Measurements from ENCODE around the gene CHRM5. TPM values are rescaled to one million over a fixed set of nuclear protein-coding genes. Genes with fewer than 3 reads are reported as not detected.

Gene CHRM5
- total RNA-seq, 1 experiment from 2014 or later, result not detected

DNA sequence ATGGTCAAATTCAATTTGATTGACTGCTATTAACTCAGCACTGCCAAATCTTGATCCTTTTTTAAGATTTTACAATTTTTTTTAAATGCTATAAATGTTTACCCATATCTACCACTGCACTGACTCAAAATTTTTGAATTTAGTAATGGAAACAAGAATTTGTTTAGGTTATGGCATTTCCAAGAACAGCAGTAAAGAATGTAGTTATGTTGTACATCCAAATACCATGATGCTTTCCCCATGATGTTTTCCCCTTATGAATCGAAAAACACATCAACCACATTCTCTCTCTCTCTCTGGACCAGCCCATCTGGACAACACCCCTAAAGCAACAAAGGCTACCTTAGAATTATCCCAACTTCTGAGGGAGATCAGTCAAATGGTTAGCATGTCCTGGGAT, 14.2 kb downstream of the CHRM5 start:
- TF ChIP-seq SIN3A (IDR thresholded peaks at IDR 0.05; ENCODE audit: borderline replicate concordance, insufficient read depth, low read depth, low read length) (no peak), POLR2AphosphoS5 (IDR thresholded peaks at IDR 0.05; ENCODE audit: low read depth, low read length) (no peak), TCF7L2 (IDR thresholded peaks at IDR 0.05; ENCODE audit: low read depth, low read length) (no peak)
- TF ChIP-seq, protein P1, sequence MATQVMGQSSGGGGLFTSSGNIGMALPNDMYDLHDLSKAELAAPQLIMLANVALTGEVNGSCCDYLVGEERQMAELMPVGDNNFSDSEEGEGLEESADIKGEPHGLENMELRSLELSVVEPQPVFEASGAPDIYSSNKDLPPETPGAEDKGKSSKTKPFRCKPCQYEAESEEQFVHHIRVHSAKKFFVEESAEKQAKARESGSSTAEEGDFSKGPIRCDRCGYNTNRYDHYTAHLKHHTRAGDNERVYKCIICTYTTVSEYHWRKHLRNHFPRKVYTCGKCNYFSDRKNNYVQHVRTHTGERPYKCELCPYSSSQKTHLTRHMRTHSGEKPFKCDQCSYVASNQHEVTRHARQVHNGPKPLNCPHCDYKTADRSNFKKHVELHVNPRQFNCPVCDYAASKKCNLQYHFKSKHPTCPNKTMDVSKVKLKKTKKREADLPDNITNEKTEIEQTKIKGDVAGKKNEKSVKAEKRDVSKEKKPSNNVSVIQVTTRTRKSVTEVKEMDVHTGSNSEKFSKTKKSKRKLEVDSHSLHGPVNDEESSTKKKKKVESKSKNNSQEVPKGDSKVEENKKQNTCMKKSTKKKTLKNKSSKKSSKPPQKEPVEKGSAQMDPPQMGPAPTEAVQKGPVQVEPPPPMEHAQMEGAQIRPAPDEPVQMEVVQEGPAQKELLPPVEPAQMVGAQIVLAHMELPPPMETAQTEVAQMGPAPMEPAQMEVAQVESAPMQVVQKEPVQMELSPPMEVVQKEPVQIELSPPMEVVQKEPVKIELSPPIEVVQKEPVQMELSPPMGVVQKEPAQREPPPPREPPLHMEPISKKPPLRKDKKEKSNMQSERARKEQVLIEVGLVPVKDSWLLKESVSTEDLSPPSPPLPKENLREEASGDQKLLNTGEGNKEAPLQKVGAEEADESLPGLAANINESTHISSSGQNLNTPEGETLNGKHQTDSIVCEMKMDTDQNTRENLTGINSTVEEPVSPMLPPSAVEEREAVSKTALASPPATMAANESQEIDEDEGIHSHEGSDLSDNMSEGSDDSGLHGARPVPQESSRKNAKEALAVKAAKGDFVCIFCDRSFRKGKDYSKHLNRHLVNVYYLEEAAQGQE (IDR thresholded peaks at IDR 0.05; ENCODE audit: insufficient read depth in 1 of 2, low read depth in 2 of 2, low read length in 1 of 2), result no peak
- TF ChIP-seq, protein P2, sequence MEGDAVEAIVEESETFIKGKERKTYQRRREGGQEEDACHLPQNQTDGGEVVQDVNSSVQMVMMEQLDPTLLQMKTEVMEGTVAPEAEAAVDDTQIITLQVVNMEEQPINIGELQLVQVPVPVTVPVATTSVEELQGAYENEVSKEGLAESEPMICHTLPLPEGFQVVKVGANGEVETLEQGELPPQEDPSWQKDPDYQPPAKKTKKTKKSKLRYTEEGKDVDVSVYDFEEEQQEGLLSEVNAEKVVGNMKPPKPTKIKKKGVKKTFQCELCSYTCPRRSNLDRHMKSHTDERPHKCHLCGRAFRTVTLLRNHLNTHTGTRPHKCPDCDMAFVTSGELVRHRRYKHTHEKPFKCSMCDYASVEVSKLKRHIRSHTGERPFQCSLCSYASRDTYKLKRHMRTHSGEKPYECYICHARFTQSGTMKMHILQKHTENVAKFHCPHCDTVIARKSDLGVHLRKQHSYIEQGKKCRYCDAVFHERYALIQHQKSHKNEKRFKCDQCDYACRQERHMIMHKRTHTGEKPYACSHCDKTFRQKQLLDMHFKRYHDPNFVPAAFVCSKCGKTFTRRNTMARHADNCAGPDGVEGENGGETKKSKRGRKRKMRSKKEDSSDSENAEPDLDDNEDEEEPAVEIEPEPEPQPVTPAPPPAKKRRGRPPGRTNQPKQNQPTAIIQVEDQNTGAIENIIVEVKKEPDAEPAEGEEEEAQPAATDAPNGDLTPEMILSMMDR (IDR thresholded peaks at IDR 0.05), result no peak
- Histone ChIP-seq H3K27ac (ENCODE audit: low read length) (no peak overlapping the region), H3K4me1 (ENCODE audit: control insufficient read depth, insufficient read depth, low read length) (no peaks in the 10 kb centered on the region), H3K36me3 (ENCODE audit: control insufficient read depth, insufficient read depth, low read length) (no peaks in the 10 kb centered on the region), H3K27me3 (ENCODE audit: control insufficient read depth, insufficient read depth, low read length) (no peaks in the 10 kb centered on the region), H3K9me3 (ENCODE audit: control insufficient read depth, insufficient read depth, low read depth, low read length) (no peaks in the 10 kb centered on the region), H3K4me3 (ENCODE audit: low read depth in 2 of 2, low read length in 2 of 2) (no peak overlapping the region)
- intact Hi-C loops (cut with micrococcal nuclease; ENCODE audit: unreplicated experiment) (no loop called here), in situ Hi-C loops (cut with HindIII; ENCODE audit: low pct_unique_long_range_greater_than_20kb, low sequenced_read_pairs) (no loop called here)
- ChIA-PET POLR2A (no interaction called here), CTCF (no interaction called here)
- no peak for ATAC-seq
- no TSS peak for BruUV-seq (replicated peaks)
- no peak for DNase-seq (ENCODE audit: low read depth, low spot score)

DNA sequence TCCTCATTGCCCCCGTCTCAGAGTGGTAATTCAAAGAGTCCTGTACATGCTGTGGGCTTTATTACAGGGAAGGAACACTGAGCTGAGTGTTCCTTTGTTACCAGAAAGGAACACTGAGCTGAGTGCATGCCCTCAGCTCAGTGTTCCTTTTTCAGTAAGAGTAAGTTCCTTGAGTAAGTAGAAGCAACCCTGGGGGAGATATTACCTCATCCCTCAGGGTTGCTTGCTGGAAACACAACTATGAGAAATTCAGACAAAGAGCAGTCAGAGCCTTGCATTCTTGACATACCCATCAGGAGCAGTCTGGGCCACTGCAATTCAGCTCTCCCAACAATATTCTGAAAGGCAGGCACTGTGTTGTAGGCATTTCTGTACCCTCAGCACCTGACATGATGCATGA, 17.0 kb downstream of the CHRM5 start:
- H3K36me3 ChIP-seq (ENCODE audit: control insufficient read depth, insufficient read depth, low read length), result no peaks in the 10 kb centered on the region
- CTCF ChIA-PET, result no interaction called here
- no peak for ATAC-seq
- H3K27me3 ChIP-seq (ENCODE audit: control insufficient read depth, insufficient read depth, low read length), result no peaks in the 10 kb centered on the region
- TF ChIP-seq, protein P2 (IDR thresholded peaks at IDR 0.05), result no peak
- TF ChIP-seq, protein P1 (IDR thresholded peaks at IDR 0.05; ENCODE audit: insufficient read depth in 1 of 2, low read depth in 2 of 2, low read length in 1 of 2), result no peak
- no peak for TF ChIP-seq SIN3A (IDR thresholded peaks at IDR 0.05; ENCODE audit: borderline replicate concordance, insufficient read depth, low read depth, low read length)
- TF ChIP-seq POLR2AphosphoS5 (IDR thresholded peaks at IDR 0.05; ENCODE audit: low read depth, low read length), result no peak
- no peak for TF ChIP-seq TCF7L2 (IDR thresholded peaks at IDR 0.05; ENCODE audit: low read depth, low read length)
- no peak for DNase-seq (ENCODE audit: low read depth, low spot score)
- H3K9me3 ChIP-seq (ENCODE audit: control insufficient read depth, insufficient read depth, low read depth, low read length), result no peaks in the 10 kb centered on the region
- BruUV-seq (replicated peaks), result no TSS peak
- H3K27ac ChIP-seq (ENCODE audit: low read length), result no peak overlapping the region
- H3K4me1 ChIP-seq (ENCODE audit: control insufficient read depth, insufficient read depth, low read length), result no peaks in the 10 kb centered on the region
- POLR2A ChIA-PET, result interaction anchor here (0.6 kb wide), 1 partner anchor 581 kb away, joined by 3 read pairs; no protein-coding TSS in a partner anchor
- H3K4me3 ChIP-seq (ENCODE audit: low read depth in 2 of 2, low read length in 2 of 2), result no peak overlapping the region
- in situ Hi-C loops (cut with HindIII; ENCODE audit: low pct_unique_long_range_greater_than_20kb, low sequenced_read_pairs) (no loop called here), intact Hi-C loops (cut with micrococcal nuclease; ENCODE audit: unreplicated experiment) (no loop called here)
